OCI-LY1 (cell line): ENCODE results near the gene NOS3.

Experiments used
- H2AFZ ChIP-seq: fragments of 200-600 bp; sonication (generic), shearing (Covaris generic); 2 replicates; pipeline ENCODE4 v1.6.0; 2014; ENCODE audit warnings: antibody characterized with exemption, mild to moderate bottlenecking, low read length
- H3F3A ChIP-seq: fragments of 200-600 bp; sonication (generic), shearing (Covaris generic); 2 replicates; pipeline ENCODE4 v1.6.0; 2014; ENCODE audit warnings: mild to moderate bottlenecking, antibody characterized with exemption, low read length, moderate library complexity; ENCODE audit not compliant: insufficient read depth
- H3K27ac ChIP-seq: fragments of 200-600 bp; sonication (generic); 2 replicates; pipeline ENCODE4 v1.5.1; 2014; ENCODE audit warnings: low read length, mixed run types, mild to moderate bottlenecking, low read depth; ENCODE audit not compliant: poor library complexity, severe bottlenecking
- H3K27me3 ChIP-seq: fragments of 200-600 bp; sonication (generic); 2 replicates; pipeline ENCODE4 v1.6.0; 2014; ENCODE audit warnings: antibody characterized with exemption, mild to moderate bottlenecking, low read length, moderate library complexity; ENCODE audit not compliant: insufficient read depth
- H3K36me3 ChIP-seq: fragments of 200-600 bp; sonication (generic); 2 replicates; pipeline ENCODE4 v1.6.1; 2014; ENCODE audit warnings: mild to moderate bottlenecking, antibody characterized with exemption, low read length, moderate library complexity, mixed read lengths; ENCODE audit not compliant: insufficient read depth
- H3K4me1 ChIP-seq: fragments of 200-600 bp; sonication (generic); 2 replicates; pipeline ENCODE4 v1.5.1; 2014; ENCODE audit warnings: mild to moderate bottlenecking, low read length, moderate library complexity; ENCODE audit not compliant: insufficient read depth, severe bottlenecking
- H3K4me2 ChIP-seq: fragments of 200-600 bp; sonication (generic), shearing (Covaris generic); 2 replicates; pipeline ENCODE4 v1.6.1; 2014; ENCODE audit warnings: low read length
- H3K4me3 ChIP-seq: fragments of 200-600 bp; sonication (generic); 2 replicates; pipeline ENCODE4 v1.5.1; 2014; ENCODE audit warnings: low read length, low read depth, mild to moderate bottlenecking, mixed read lengths; ENCODE audit not compliant: poor library complexity, severe bottlenecking
- H3K79me2 ChIP-seq: fragments of 200-600 bp; shearing (Covaris generic); 2 replicates; pipeline ENCODE4 v1.6.1; 2016; ENCODE audit warnings: mixed run types, low read length, mixed read lengths; ENCODE audit not compliant: insufficient read depth
- H3K9ac ChIP-seq: fragments of 200-600 bp; sonication (generic), shearing (Covaris generic); 2 replicates; pipeline ENCODE4 v1.6.1; 2014; ENCODE audit warnings: mild to moderate bottlenecking, low read length, mixed read lengths
- H3K9me2 ChIP-seq: fragments of 200-600 bp; sonication (generic), shearing (Covaris generic); 2 replicates; pipeline ENCODE4 v1.6.1; 2014; ENCODE audit warnings: low read depth, mild to moderate bottlenecking, low read length, mixed read lengths
- H3K9me3 ChIP-seq: fragments of 200-600 bp; shearing (Covaris generic); 2 replicates; pipeline ENCODE4 v1.6.1; 2014; ENCODE audit warnings: low read length, mixed read lengths
- H4K20me1 ChIP-seq: fragments of 200-600 bp; sonication (generic), shearing (Covaris generic); 2 replicates; pipeline ENCODE4 v1.6.0; 2016; ENCODE audit warnings: mild to moderate bottlenecking, low read length; ENCODE audit not compliant: insufficient read depth
- CTCF ChIP-seq: fragments of 200-600 bp; sonication (generic), shearing (Covaris generic); IDR thresholded peaks from 2 replicates; pipeline ENCODE4 v1.5.1; 2017; ENCODE audit warnings: mild to moderate bottlenecking, antibody characterized with exemption, low read length, moderate library complexity, mixed read lengths
- EZH2 ChIP-seq: fragments of 200-600 bp; sonication (generic), shearing (Covaris generic); IDR thresholded peaks from 2 replicates; pipeline ENCODE4 v1.8.0; 2017; ENCODE audit warnings: borderline replicate concordance, mixed run types, mild to moderate bottlenecking, antibody characterized with exemption, low read length, moderate library complexity, mixed read lengths

The NOS3 gene

DNA sequence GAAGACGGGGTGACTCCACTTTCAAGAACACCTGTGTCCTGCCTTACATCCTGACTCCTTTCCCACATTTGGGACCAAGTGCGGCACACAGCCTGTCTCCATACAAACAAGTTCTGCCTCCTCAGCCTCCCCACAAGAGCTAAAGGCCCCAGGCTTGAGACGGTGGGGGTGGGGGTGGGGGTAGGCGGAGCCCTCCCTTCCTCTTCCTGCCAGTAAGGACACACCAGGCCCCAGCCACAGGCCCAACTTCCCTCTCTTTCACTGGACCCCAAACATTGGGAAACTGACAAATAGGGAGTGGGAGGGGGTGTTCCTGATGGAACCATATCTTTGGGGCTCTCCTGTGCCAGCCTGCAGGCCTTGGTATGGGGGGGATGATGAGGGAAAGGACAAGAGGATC, 62.3 kb downstream of the NOS3 start:
- TF ChIP-seq CTCF (no peak), EZH2 (no peak)
- Histone ChIP-seq H2AFZ (no peak overlapping the region), H3K4me3 (no peak overlapping the region), H3K4me2 (no peak overlapping the region), H4K20me1 (no peaks in the 10 kb centered on the region), H3K27ac (no peak overlapping the region), H3K9me3 (no peaks in the 10 kb centered on the region), H3K9ac (no peak overlapping the region), H3K79me2 (no peaks in the 10 kb centered on the region), H3K36me3 (no peaks in the 10 kb centered on the region), H3K27me3 (peaks cover 9% of the 10 kb centered on the region; the same call in 1 of the 2 replicates), H3K4me1 (peaks cover 10% of the 10 kb centered on the region), H3F3A (no peaks in the 10 kb centered on the region), H3K9me2 (no peaks in the 10 kb centered on the region)

DNA sequence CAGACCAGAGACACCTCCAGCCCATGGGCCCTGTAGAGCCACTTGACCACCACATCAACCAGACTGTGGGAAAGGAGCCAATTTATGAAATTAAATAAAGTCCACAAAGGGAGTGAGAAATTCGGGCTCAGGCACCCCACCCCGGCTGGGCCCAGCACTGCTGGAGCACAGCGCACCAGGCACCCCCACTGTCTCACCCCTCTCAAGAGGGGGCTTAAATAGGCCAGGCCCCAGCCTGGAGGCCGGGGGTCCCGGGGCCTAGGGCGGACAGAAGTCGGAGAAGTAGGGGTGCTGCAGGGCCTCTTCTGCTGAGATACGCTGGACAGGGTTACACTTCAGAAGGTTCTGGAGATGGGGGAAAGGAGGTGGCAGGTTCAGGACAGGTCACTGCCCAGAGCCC, 62.9 kb downstream of the NOS3 start:
- Histone ChIP-seq H3K36me3 (no peaks in the 10 kb centered on the region), H3K4me1 (peaks cover 16% of the 10 kb centered on the region), H3K27me3 (peaks cover 9% of the 10 kb centered on the region; the same call in 1 of the 2 replicates), H3K4me2 (no peak overlapping the region), H3K9me2 (no peaks in the 10 kb centered on the region), H2AFZ (no peak overlapping the region), H3K79me2 (no peaks in the 10 kb centered on the region), H3K9me3 (no peaks in the 10 kb centered on the region), H3K4me3 (no peak overlapping the region), H3F3A (0 out of 2 replicates have a peak, but pooled peaks cover 3% of the 10 kb centered on the region), H3K27ac (no peak overlapping the region), H3K9ac (no peak overlapping the region), H4K20me1 (no peaks in the 10 kb centered on the region)
- TF ChIP-seq CTCF (no peak), EZH2 (no peak)

DNA sequence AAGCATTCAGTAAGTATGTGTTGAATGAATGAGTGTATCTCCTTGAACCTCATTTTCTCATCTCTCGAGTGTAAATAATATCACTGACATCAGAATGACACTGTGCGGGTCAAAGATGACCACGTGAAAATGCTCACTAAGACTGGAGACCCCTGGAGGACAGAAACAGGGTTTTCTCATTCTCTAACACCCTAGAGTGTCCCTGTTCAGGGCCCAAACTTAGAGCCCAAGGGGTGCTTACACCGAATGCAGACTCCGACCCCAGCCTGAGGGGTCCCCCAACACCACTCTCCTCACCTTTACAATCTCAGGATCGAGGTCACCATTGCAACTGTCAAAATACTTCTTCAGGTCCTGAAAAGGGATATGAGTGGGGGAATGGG, 65.5 kb downstream of the NOS3 start:
- Histone ChIP-seq H3K36me3 (no peaks in the 10 kb centered on the region), H3K27ac (no peak overlapping the region), H3K4me2 (peak overlapping the region; percentile 74; the same call in 1 of the 2 replicates), H3K9me3 (no peaks in the 10 kb centered on the region), H3K9me2 (no peaks in the 10 kb centered on the region), H3K27me3 (no peaks in the 10 kb centered on the region; the same call in 1 of the 2 replicates), H3K4me3 (no peak overlapping the region), H3K9ac (no peak overlapping the region), H2AFZ (no peak overlapping the region), H4K20me1 (no peaks in the 10 kb centered on the region), H3K79me2 (no peaks in the 10 kb centered on the region; the same call in 1 of the 2 replicates), H3F3A (0 out of 2 replicates have a peak, but pooled peaks cover 7% of the 10 kb centered on the region), H3K4me1 (peaks cover 33% of the 10 kb centered on the region)
- TF ChIP-seq CTCF (no peak), EZH2 (no peak)
